Lower leg skin (tissue), 4 donors: ENCODE measurements around the gene GLRA1. TPM values are rescaled to one million over a fixed set of nuclear protein-coding genes. Genes with fewer than 3 reads are reported as not detected.

Experiments used
- DNase-seq, 2 donors: peaks; one replicate each; pipeline ENCODE4 v3.0.0-alpha.2; 2019; ENCODE audit warnings: low spot score in 2 of 2
- H3K4me3 ChIP-seq: fragments of 200-600 bp; sonication (generic); 2 replicates; pipeline ENCODE4 v1.5.1; 2017; ENCODE audit warnings: mild to moderate bottlenecking, low read depth; ENCODE audit not compliant: poor library complexity, severe bottlenecking
- CTCF ChIP-seq, 3 donors: fragments of 450-650 bp; IDR thresholded peaks; one replicate each; pipeline ENCODE4 v1.5.1; 2016; ENCODE audit warnings: antibody characterized with exemption in 3 of 3, mild to moderate bottlenecking in 3 of 3, moderate library complexity in 2 of 3
- POLR2A ChIP-seq, 2 donors: fragments of 450-650 bp; IDR thresholded peaks; one replicate each; pipeline ENCODE4 v1.6.1; 2016 to 2017; ENCODE audit warnings: antibody characterized with exemption in 2 of 2, mild to moderate bottlenecking in 1 of 2, moderate library complexity in 1 of 2
- WGBS, 2 donors: methylation state at CpG; one replicate each; pipeline ENCODE4 v1.1.5; 2018; 5-methylcytosine and 5-hydroxymethylcytosine counted together
- intact Hi-C: fragments of 100-400 bp; cut with DNase I; formaldehyde crosslinking; loops from one replicate; pipeline ENCODE4 v1.15.0; 2023; ENCODE audit warnings: low total_unique reads
- total RNA-seq, 4 donors: library from RNA; depleted of rRNA; stranded (reverse); fragments of >200 nt; gene quantifications; one replicate each; pipeline ENCODE4 v1.1.0, GENCODE V29; 2016

Gene GLRA1
- total RNA-seq, 4 donors from 2014 or later = not detected

GRCh38 chr5:151958111-151958510 is 33.5 kb upstream of the GLRA1 start:
- intact Hi-C loops = no loop called here
- no peak for DNase-seq
- WGBS, 2 donors = 28 to 38% methylated on average over 3 of the region's 3 CpGs
- TF ChIP-seq CTCF (IDR thresholded peaks at IDR 0.05) = no peak
- no peak for TF ChIP-seq POLR2A (IDR thresholded peaks at IDR 0.05)
- no peak overlapping the region for H3K4me3 ChIP-seq

DNA sequence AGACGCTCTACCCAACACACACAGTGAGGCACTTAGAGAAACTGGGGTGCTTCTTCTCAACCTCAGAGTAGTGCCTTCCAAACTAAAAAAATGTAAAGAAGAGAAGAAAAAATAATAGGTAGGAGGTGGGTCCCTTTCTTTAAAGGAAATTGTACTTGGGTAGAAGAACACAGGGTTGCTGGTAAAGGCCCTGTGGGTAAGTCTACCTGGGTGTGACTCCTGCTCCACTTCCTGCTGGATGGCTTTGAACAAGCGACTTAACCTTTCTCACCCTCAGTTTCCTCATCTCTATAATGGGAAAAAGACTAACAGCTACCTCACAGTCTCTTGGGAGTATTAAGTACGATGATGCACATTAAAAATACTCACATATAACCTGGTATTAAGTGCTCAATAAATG is 32.1 kb upstream of the GLRA1 start:
- TF ChIP-seq POLR2A (IDR thresholded peaks at IDR 0.05) (no peak), CTCF (IDR thresholded peaks at IDR 0.05) (no peak)
- no peak for DNase-seq
- intact Hi-C loops = no loop called here
- no peak overlapping the region for H3K4me3 ChIP-seq
- 75 to 84% methylated on average over 3 of the region's 3 CpGs for WGBS, 2 donors

DNA sequence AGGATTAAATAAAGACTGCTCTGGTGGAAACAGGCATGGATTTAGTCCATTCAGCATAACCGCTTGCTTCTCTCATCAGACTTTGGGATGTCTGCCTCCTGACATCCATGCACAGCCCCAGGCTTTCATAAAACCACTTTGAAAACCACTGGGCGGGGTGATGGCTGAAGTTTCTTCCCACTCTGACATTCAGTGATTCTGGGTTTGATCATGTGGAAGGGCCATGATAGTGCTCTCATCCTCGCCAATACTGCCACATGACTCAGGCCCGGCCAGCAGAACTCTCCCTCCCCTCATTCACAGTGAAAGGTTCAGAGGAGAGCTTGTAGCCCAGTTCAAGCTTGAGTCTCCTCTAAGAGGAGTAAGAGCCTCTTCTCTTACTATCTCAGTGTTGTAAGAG is 29.6 kb upstream of the GLRA1 start:
- no peak overlapping the region for H3K4me3 ChIP-seq
- DNase-seq = no peak
- WGBS, 2 donors = 67 to 72% methylated on average over 4 of the region's 4 CpGs
- TF ChIP-seq POLR2A (IDR thresholded peaks at IDR 0.05) (no peak), CTCF (IDR thresholded peaks at IDR 0.05) (no peak)
- intact Hi-C loops = no loop called here

DNA sequence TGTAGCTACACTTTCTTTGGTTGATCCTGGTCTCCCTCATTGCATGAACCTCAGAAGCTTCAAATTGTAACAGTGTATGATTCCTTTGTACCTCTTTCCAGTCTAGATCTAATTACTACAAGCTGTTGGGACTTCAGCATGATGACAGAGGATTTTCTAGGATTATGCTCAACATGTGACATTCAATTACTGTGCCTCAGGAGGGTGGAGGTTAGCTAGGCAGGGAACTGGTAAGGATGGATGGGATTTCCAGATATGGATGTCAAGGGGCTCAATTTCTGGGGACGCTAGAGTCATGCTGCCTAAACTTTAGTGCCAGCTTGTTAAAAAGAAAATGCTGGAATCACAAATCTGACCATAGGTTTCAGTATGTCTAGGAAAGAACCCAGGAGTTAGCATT is 29.2 kb upstream of the GLRA1 start:
- no peak overlapping the region for H3K4me3 ChIP-seq
- TF ChIP-seq POLR2A (IDR thresholded peaks at IDR 0.05) (no peak), CTCF (IDR thresholded peaks at IDR 0.05) (no peak)
- intact Hi-C loops = no loop called here
- no peak for DNase-seq
- WGBS, 2 donors = 87 to 90% methylated on average over 1 of the region's 1 CpG

DNA sequence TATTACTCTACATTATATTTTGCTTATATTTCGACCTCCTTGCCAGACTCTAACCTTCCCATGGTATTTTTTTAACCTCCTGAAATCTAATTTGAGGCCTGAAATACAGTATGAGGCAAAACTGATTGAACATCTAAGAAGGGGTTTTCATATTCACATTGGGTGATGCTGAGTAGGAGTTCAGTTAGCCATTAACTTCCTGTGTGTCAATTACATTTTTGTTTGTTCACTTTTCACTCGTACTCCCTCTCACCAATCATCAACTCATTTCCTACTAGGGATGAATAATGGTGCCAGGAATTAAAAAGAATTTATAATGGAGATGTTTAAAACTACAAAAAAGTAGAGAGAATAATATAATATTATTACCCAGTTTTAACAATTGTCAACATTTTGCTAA is 27.6 kb upstream of the GLRA1 start:
- no peak for DNase-seq
- intact Hi-C loops = no loop called here
- no peak overlapping the region for H3K4me3 ChIP-seq
- TF ChIP-seq POLR2A (IDR thresholded peaks at IDR 0.05) (no peak), CTCF (IDR thresholded peaks at IDR 0.05) (no peak)
- WGBS, 2 donors = 59 to 60% methylated on average over 2 of the region's 2 CpGs

DNA sequence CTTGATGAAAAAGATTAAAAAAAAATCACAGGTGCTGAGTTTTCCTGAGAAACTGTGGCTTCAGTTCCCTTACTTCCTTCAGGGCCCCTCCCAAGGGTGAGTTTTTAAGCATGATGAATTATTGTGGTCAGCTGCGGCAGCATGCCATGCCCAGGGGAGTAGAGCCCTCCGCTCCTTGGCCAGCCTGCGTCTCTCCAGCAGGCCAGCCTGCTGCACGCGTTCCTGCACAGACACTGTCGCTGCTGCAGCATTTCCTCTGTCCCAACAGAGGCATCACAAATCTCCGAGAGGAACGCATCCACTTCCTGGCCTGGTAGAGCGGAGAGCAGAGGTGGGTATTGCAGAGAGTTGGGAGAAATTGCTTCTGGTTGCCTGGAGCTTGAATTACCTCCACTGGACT is 26.1 kb upstream of the GLRA1 start:
- intact Hi-C loops = no loop called here
- DNase-seq = no peak

More for the DNA sequence above, 26.1 kb upstream of the GLRA1 start:
- no peak overlapping the region for H3K4me3 ChIP-seq
- TF ChIP-seq CTCF (IDR thresholded peaks at IDR 0.05) = no peak
- no peak for TF ChIP-seq POLR2A (IDR thresholded peaks at IDR 0.05)
- 69 to 75% methylated on average over 9 of the region's 9 CpGs for WGBS, 2 donors
